Heart left ventricle (tissue), 13 donors: ENCODE measurements around the gene MMP7.

Experiments
- POLR2A ChIP-seq, 2 donors: fragments of 450-650 bp; IDR thresholded peaks; one replicate each; pipeline ENCODE4 v1.6.1; 2017; ENCODE audit warnings: antibody characterized with exemption in 2 of 2, mild to moderate bottlenecking in 2 of 2, moderate library complexity in 2 of 2
- TF ChIP-seq, protein P1 (sequence below), 12 donors: fragments of 200-600 bp; sonication (generic) in 4 of 12; IDR thresholded peaks; one replicate each; pipeline versions ENCODE4 v1.5.0 to v1.8.0; 2018 to 2022; ENCODE audit warnings: antibody characterized with exemption in 12 of 12, mild to moderate bottlenecking in 5 of 12
- donor health status: ischemic (EF 13 %, LVEDD 7.1; RV severe dilation, severe dysfunction).
- donor health status: DM: no; HTN: yes; CAD: no.
- donor health status: DM: no; HTN: no; CAD: no.
- donor health status: ischemic (EF 25% LVEDD 6.9; RV normal size, moderate dysfunction).
- donor health status: ischemic (EF 25% LVEDD 5.7; RV mildly dilated, moderate dysfunction).
- donor health status: ischemic (EF 35%, LVEDD 5.7; RV mildly dilated, moderate dysfunction).
- donor health status: nonischemic (EF 11% LVEDD 7.7; RV severe dilation, severe dysfunction).
- donor health status: DM: yes; HTN: yes; CAD: no.
- donor health status: PGD.
- donor health status: ischemic (EF 29% LVEDD 5.4; RV normal size, mild dysfunction).
- donor health status: nonischemic (EF 23%, LVEDD 6.1; RV moderate dilation, normal function).

DNA sequence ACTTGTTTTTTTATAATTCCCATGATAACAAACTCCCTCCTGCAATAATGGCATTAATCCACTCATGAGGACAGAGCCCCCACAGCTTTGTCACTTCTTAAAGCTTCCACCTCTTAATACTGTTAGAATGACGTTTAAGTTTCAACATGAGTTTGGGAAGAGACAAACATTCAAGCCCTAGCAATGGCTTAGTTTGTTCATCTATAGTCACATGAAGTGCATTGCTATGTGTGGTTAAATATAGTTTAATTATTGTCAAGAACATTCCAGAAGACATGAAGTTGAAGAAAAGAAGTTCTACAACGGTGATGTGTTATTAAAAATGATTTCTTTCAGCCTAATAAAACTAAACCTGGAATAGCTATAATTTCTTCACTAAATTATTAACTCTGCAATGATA lies 30.6 kb downstream of the MMP7 start:
- TF ChIP-seq, protein P1, sequence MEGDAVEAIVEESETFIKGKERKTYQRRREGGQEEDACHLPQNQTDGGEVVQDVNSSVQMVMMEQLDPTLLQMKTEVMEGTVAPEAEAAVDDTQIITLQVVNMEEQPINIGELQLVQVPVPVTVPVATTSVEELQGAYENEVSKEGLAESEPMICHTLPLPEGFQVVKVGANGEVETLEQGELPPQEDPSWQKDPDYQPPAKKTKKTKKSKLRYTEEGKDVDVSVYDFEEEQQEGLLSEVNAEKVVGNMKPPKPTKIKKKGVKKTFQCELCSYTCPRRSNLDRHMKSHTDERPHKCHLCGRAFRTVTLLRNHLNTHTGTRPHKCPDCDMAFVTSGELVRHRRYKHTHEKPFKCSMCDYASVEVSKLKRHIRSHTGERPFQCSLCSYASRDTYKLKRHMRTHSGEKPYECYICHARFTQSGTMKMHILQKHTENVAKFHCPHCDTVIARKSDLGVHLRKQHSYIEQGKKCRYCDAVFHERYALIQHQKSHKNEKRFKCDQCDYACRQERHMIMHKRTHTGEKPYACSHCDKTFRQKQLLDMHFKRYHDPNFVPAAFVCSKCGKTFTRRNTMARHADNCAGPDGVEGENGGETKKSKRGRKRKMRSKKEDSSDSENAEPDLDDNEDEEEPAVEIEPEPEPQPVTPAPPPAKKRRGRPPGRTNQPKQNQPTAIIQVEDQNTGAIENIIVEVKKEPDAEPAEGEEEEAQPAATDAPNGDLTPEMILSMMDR (IDR thresholded peaks at IDR 0.05) = no peak
- no peak for TF ChIP-seq POLR2A (IDR thresholded peaks at IDR 0.05)
